SK-N-MC (cell line): ENCODE results near the gene AGAP3.

Experiments
- EZH2 ChIP-seq: fragments of 200-600 bp; sonication (generic); IDR thresholded peaks from one replicate; pipeline ENCODE4 v1.6.1; 2017; ENCODE audit warnings: antibody characterized with exemption
- FOXP2 ChIP-seq: optimal IDR thresholded peaks from 2 replicates; pipeline ENCODE3; 2011; ENCODE audit warnings: mild to moderate bottlenecking, moderate library complexity; ENCODE audit not compliant: insufficient read depth; ENCODE audit errors: extremely low read length, control extremely low read depth
- POLR2AphosphoS5 ChIP-seq: IDR thresholded peaks from 2 replicates; pipeline ENCODE4 v1.6.1; 2012; ENCODE audit warnings: mild to moderate bottlenecking, low read depth, low read length, borderline replicate concordance

GRCh38 chr7:151144387-151144786 lies 58.1 kb downstream of the AGAP3 start:
- TF ChIP-seq EZH2: no peak
- TF ChIP-seq POLR2AphosphoS5: no peak
- no peak for TF ChIP-seq FOXP2
